ENCODE data around the gene SFXN2.

GRCh38 chr10:102764470-102765161 lies 50.2 kb downstream of the SFXN2 start:
- TF ChIP-seq CTCF (conservative IDR thresholded peaks at IDR 0.05 in 1 of 2, IDR thresholded peaks at IDR 0.05 in 1 of 2; ENCODE audit: low read depth in 1 of 2, low read length in 2 of 2) (no peak), EZH2 (IDR thresholded peaks at IDR 0.05; ENCODE audit: low read length, missing control alignments) (no peak)

All from fibroblast of lung (primary cell).